ENCODE data around the gene PRKG1.

GRCh38 chr10:51918884-51919325, 844.6 kb downstream of the PRKG1 start:
- TF ChIP-seq CTCF (IDR thresholded peaks at IDR 0.05; ENCODE audit: low read depth, low read length, poor library complexity, severe bottlenecking): no peak
- no peak for TF ChIP-seq EZH2phosphoT487 (IDR thresholded peaks at IDR 0.05; ENCODE audit: borderline replicate concordance, low read length)
